Cardiac fibroblast (primary cell): ENCODE results near the gene PSMG4.

Source experiments
- DNase-seq, 2 donors: peaks; one replicate each; pipeline versions ENCODE4 v3.0.0 to v3.0.0-alpha.2; 2010; ENCODE audit warnings: low read depth in 2 of 2
- H3K4me3 ChIP-seq, 2 donors: replicated peaks in 1 of 2; 1 replicate in 1 of 2; 2 replicates in 1 of 2; pipeline ENCODE4 v1.5.1; 2011; ENCODE audit warnings: low read depth in 2 of 2, low read length in 2 of 2, mild to moderate bottlenecking in 2 of 2, moderate library complexity in 1 of 2
- CTCF ChIP-seq: IDR thresholded peaks from one replicate; pipeline ENCODE4 v1.5.1; 2011; ENCODE audit warnings: low read depth, mild to moderate bottlenecking, low read length, inconsistent platforms

The PSMG4 gene

GRCh38 chr6:3297006-3297405 is 38.3 kb downstream of the PSMG4 start:
- DNase-seq, result no peak
- TF ChIP-seq CTCF, result no peak
- H3K4me3 ChIP-seq, result no peak overlapping the region

- no peak overlapping the region for H3K4me3 ChIP-seq
- DNase-seq, result no peak
- TF ChIP-seq CTCF, result no peak
These were observed 39.2 kb downstream of the PSMG4 start for GRCh38 chr6:3297909-3298308.

GRCh38 chr6:3299221-3299620 is 40.5 kb downstream of the PSMG4 start:
- DNase-seq, result no peak
- no peak overlapping the region for H3K4me3 ChIP-seq
- TF ChIP-seq CTCF, result no peak

GRCh38 chr6:3301506-3301905 is 42.8 kb downstream of the PSMG4 start:
- no peak for DNase-seq
- TF ChIP-seq CTCF, result no peak
- H3K4me3 ChIP-seq, result no peak overlapping the region

GRCh38 chr6:3303795-3304411 is 45.2 kb downstream of the PSMG4 start:
- no peak for DNase-seq
- H3K4me3 ChIP-seq, result no peak overlapping the region
- no peak for TF ChIP-seq CTCF

- no peak for DNase-seq
- no peak overlapping the region for H3K4me3 ChIP-seq
- no peak for TF ChIP-seq CTCF
These were observed 45.9 kb downstream of the PSMG4 start for GRCh38 chr6:3304500-3305215.
